ENCODE results near the gene ALDH1B1.

Gene ALDH1B1

GRCh38 chr9:38392235-38393127 lies at the start of gene ALDH1B1:
Gene ALDH1B1, plus strand, starts transcription at chr9:38392702. Its CDS starts 3,047 bp downstream, at chr9:38395749.
- DNase-seq (ENCODE audit: extremely low spot score, insufficient read length, low read depth) = peak; percentile 94
- FAIRE-seq = peak; percentile 82

GRCh38 chr9:38343037-38343436 lies 49.5 kb upstream of the ALDH1B1 start:
- DNase-seq (ENCODE audit: extremely low spot score, insufficient read length, low read depth) (no peak), FAIRE-seq (no peak)

- no peak for FAIRE-seq
- DNase-seq (ENCODE audit: extremely low spot score, insufficient read length, low read depth) = no peak
Measured at GRCh38 chr9:38343552-38343951, 49.0 kb upstream of the ALDH1B1 start.

GRCh38 chr9:38344566-38345324 lies 47.8 kb upstream of the ALDH1B1 start:
- FAIRE-seq (no peak), DNase-seq (ENCODE audit: extremely low spot score, insufficient read length, low read depth) (no peak)

GRCh38 chr9:38345851-38346755 lies 46.4 kb upstream of the ALDH1B1 start:
- DNase-seq (ENCODE audit: extremely low spot score, insufficient read length, low read depth) (no peak), FAIRE-seq (no peak)

- no peak for DNase-seq (ENCODE audit: extremely low spot score, insufficient read length, low read depth)
- no peak for FAIRE-seq
Measured at GRCh38 chr9:38346811-38347210, 45.7 kb upstream of the ALDH1B1 start.

- FAIRE-seq (no peak), DNase-seq (ENCODE audit: extremely low spot score, insufficient read length, low read depth) (no peak)
Measured at GRCh38 chr9:38347271-38347671, 45.2 kb upstream of the ALDH1B1 start.

GRCh38 chr9:38347946-38348345 lies 44.6 kb upstream of the ALDH1B1 start:
- DNase-seq (ENCODE audit: extremely low spot score, insufficient read length, low read depth) (no peak), FAIRE-seq (no peak)

GRCh38 chr9:38350529-38350928 lies 42.0 kb upstream of the ALDH1B1 start:
- FAIRE-seq (no peak), DNase-seq (ENCODE audit: extremely low spot score, insufficient read length, low read depth) (no peak)

GRCh38 chr9:38352530-38353328 lies 39.8 kb upstream of the ALDH1B1 start:
- DNase-seq (ENCODE audit: extremely low spot score, insufficient read length, low read depth) = no peak
- no peak for FAIRE-seq

- no peak for DNase-seq (ENCODE audit: extremely low spot score, insufficient read length, low read depth)
- FAIRE-seq = no peak
Measured at GRCh38 chr9:38355115-38355514, 37.4 kb upstream of the ALDH1B1 start.

- no peak for DNase-seq (ENCODE audit: extremely low spot score, insufficient read length, low read depth)
- no peak for FAIRE-seq
Measured at GRCh38 chr9:38355517-38356120, 36.9 kb upstream of the ALDH1B1 start.

- no peak for DNase-seq (ENCODE audit: extremely low spot score, insufficient read length, low read depth)
- no peak for FAIRE-seq
Measured at GRCh38 chr9:38356851-38357250, 35.7 kb upstream of the ALDH1B1 start.

GRCh38 chr9:38357350-38358114 lies 35.0 kb upstream of the ALDH1B1 start:
- DNase-seq (ENCODE audit: extremely low spot score, insufficient read length, low read depth) (no peak), FAIRE-seq (no peak)

- DNase-seq (ENCODE audit: extremely low spot score, insufficient read length, low read depth) (no peak), FAIRE-seq (no peak)
Measured at GRCh38 chr9:38358390-38359296, 33.9 kb upstream of the ALDH1B1 start.

- FAIRE-seq (no peak), DNase-seq (ENCODE audit: extremely low spot score, insufficient read length, low read depth) (no peak)
Measured at GRCh38 chr9:38359297-38359653, 33.2 kb upstream of the ALDH1B1 start.

- DNase-seq (ENCODE audit: extremely low spot score, insufficient read length, low read depth) (no peak), FAIRE-seq (no peak)
Measured at GRCh38 chr9:38359689-38360385, 32.7 kb upstream of the ALDH1B1 start.
